Dendritic cell treated with granulocyte-macrophage colony-stimulating factor and Interleukin-4, amounts not matched to agents 40 ng/mL and 50 ng/mL, for 4 days (primary cell): ENCODE data around the gene BHLHE40.

Experiments
- H3K27ac Mint-ChIP-seq: one replicate; pipeline ENCODE4 v1.8.0; 2022; ENCODE audit warnings: mild to moderate bottlenecking, mixed read lengths
- H3K27me3 Mint-ChIP-seq: one replicate; pipeline ENCODE4 v1.8.0; 2022; ENCODE audit warnings: mild to moderate bottlenecking, mixed read lengths
- H3K36me3 Mint-ChIP-seq: one replicate; pipeline ENCODE4 v1.8.0; 2022; ENCODE audit warnings: low read depth, mixed read lengths
- H3K4me1 Mint-ChIP-seq: one replicate; pipeline ENCODE4 v1.8.0; 2022; ENCODE audit warnings: low read depth, mixed read lengths
- H3K4me3 Mint-ChIP-seq: one replicate; pipeline ENCODE4 v1.8.0; 2022; ENCODE audit warnings: mild to moderate bottlenecking, moderate library complexity, mixed read lengths
- H3K9me3 Mint-ChIP-seq: one replicate; pipeline ENCODE4 v1.8.0; 2022; ENCODE audit warnings: mixed read lengths
- intact Hi-C: fragments of 100-400 bp; cut with micrococcal nuclease; formaldehyde crosslinking; loops from one replicate; pipeline ENCODE4 v1.15.0; 2022

The BHLHE40 gene

DNA sequence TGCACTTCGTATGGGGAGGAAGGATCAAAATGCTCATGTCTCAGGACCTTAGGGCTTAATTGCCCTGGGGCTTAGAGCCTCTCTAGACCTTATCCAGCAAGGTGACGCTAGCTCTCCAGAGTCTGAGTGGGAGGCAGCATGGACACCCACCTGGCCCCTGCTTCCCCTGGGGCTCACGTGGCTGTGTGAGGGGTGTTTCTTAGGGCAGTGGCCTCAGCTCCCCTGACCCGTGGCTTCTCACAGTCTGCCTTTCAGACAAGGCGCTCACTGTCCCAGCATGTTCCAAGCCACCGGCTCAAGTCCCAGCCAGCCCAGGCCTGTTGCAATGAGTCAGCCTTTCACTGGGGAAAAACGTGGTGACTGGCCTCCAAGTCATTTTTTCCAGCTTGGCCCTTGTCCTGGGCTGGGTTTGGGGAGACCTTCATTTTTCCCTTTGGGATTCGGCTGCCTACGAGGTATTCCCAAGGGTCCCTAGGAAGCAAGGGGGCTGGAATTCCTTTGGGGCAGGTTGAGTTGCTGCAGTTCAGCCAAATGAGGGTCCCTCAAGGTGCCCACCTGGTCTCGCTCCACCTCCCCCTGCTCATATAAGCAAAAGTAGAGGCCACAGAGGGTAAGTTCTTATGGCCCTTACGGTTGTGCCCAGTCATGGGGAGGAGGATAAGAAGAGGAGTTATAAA lies 15.7 kb downstream of the BHLHE40 start:
- peaks cover 43% of the 10 kb centered on the region for H3K4me1 Mint-ChIP-seq
- peak overlapping the region; percentile 65 for H3K27ac Mint-ChIP-seq
- H3K9me3 Mint-ChIP-seq, result no peaks in the 10 kb centered on the region
- intact Hi-C loops, result no loop called here
- no peak overlapping the region for H3K4me3 Mint-ChIP-seq
- H3K27me3 Mint-ChIP-seq, result no peaks in the 10 kb centered on the region
- no peaks in the 10 kb centered on the region for H3K36me3 Mint-ChIP-seq

DNA sequence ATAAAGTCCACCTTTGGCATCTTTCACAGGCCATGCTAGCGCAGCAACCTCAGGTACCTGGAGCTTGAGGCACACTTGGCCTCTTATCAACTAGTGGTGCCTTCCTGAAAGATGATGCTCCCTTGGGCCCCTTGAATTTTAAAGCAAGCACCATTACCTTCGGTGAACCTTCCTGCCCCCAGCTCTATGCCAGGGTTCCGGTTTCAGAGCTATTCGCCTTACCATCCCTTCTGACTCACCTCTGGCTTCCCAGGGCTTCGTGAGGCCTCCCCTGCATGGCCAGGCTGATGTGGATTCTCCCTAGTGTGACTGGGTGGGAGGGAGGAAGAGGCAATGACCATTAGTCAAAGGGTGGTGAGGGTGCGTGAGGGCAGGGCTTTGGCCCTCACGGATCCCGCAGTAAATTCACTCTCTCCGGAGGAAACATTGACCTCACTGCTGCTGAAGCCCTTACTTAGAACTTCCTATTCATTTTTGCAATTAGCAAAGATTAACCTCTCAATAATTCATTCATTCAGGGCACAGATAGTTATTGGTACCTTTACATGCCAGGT lies 16.3 kb downstream of the BHLHE40 start:
- H3K27ac Mint-ChIP-seq, result peak overlapping the region; percentile 65
- H3K4me1 Mint-ChIP-seq, result peaks cover 38% of the 10 kb centered on the region
- H3K4me3 Mint-ChIP-seq, result no peak overlapping the region
- no peaks in the 10 kb centered on the region for H3K27me3 Mint-ChIP-seq
- H3K36me3 Mint-ChIP-seq, result no peaks in the 10 kb centered on the region
- intact Hi-C loops, result no loop called here
- no peaks in the 10 kb centered on the region for H3K9me3 Mint-ChIP-seq

DNA sequence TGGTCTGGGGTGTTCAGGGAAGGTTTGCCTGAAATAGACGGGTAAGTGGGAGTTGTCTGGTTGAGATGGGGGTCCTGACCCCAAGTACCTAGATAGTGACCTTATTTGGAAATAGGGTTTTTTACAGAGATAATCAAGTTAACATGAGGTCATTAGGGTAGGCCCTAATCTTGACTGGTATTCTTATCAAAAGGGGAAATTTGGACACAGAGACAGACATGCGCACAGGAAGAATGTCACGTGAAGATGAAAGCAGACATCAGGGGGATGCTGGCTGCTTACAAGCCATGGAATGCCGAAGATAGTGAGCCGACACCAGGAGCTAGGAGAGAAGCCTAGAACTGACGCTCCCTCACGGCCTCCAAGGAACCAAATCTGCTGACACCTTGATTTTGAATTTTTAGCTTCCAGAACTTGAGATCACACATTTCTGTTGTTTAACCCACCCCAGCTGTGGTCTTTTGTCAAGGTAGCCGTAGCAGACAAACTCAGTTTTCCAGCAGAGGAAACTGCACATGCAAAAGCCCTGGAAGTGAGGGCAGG lies 17.1 kb downstream of the BHLHE40 start:
- no peaks in the 10 kb centered on the region for H3K36me3 Mint-ChIP-seq
- H3K27me3 Mint-ChIP-seq, result no peaks in the 10 kb centered on the region
- no peaks in the 10 kb centered on the region for H3K9me3 Mint-ChIP-seq
- no peak overlapping the region for H3K4me3 Mint-ChIP-seq
- intact Hi-C loops, result no loop called here
- peak overlapping the region; percentile 65 for H3K27ac Mint-ChIP-seq
- H3K4me1 Mint-ChIP-seq, result peaks cover 36% of the 10 kb centered on the region

- intact Hi-C loops, result no loop called here
- peak overlapping the region; percentile 65 for H3K27ac Mint-ChIP-seq
- H3K9me3 Mint-ChIP-seq, result no peaks in the 10 kb centered on the region
- H3K36me3 Mint-ChIP-seq, result no peaks in the 10 kb centered on the region
- H3K27me3 Mint-ChIP-seq, result no peaks in the 10 kb centered on the region
- H3K4me3 Mint-ChIP-seq, result no peak overlapping the region
- H3K4me1 Mint-ChIP-seq, result peaks cover 36% of the 10 kb centered on the region
Measured at GRCh38 chr3:4996771-4997291, 17.6 kb downstream of the BHLHE40 start.

- peak overlapping the region; percentile 60 for H3K27ac Mint-ChIP-seq
- H3K36me3 Mint-ChIP-seq, result no peaks in the 10 kb centered on the region
- intact Hi-C loops, result no loop called here
- H3K4me3 Mint-ChIP-seq, result no peak overlapping the region
- no peaks in the 10 kb centered on the region for H3K27me3 Mint-ChIP-seq
- H3K4me1 Mint-ChIP-seq, result peaks cover 36% of the 10 kb centered on the region
- no peaks in the 10 kb centered on the region for H3K9me3 Mint-ChIP-seq
Measured at GRCh38 chr3:4997946-4998345, 18.7 kb downstream of the BHLHE40 start.

DNA sequence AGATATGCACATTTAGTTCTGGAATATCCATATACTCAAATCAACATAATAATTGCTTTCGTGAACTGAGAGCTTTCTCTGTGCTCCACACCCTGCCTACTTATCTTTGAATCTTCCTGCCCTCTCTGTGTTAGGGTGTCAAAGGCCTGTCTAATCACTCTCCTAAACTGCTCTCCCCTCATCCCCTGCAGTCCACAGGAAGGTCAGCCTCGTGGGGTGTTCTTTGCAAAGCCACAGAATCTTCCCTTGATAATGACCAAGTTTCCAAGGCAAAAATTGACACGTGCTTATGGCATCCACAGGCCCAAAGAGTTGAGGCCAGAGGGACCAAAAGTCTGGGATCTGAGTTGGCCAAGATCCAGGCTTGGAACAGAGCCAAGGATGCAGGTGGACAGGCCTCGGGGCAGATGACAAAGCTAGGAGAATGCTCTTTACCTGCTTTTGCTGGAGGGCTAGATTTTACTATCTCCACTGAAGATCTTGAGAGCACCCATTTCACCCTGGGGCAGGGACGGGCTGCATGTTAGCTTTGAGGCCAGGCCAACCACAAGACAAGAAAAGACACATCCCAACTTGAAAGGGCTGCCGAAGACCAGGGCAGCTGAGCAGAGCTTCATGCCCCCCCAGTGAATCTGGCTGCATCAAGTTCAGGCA lies 20.4 kb downstream of the BHLHE40 start:
- Mint-ChIP-seq H3K27ac (no peak overlapping the region), H3K4me3 (no peak overlapping the region), H3K36me3 (no peaks in the 10 kb centered on the region), H3K4me1 (peaks cover 30% of the 10 kb centered on the region), H3K9me3 (no peaks in the 10 kb centered on the region), H3K27me3 (no peaks in the 10 kb centered on the region)
- intact Hi-C loops, result no loop called here

- Mint-ChIP-seq H3K27ac (no peak overlapping the region), H3K9me3 (no peaks in the 10 kb centered on the region), H3K4me3 (no peak overlapping the region), H3K27me3 (no peaks in the 10 kb centered on the region), H3K4me1 (peaks cover 28% of the 10 kb centered on the region), H3K36me3 (no peaks in the 10 kb centered on the region)
- intact Hi-C loops, result no loop called here
Measured at GRCh38 chr3:5001135-5001534, 21.9 kb downstream of the BHLHE40 start.

GRCh38 chr3:5001805-5002173 lies 22.6 kb downstream of the BHLHE40 start:
- H3K36me3 Mint-ChIP-seq, result no peaks in the 10 kb centered on the region
- intact Hi-C loops, result no loop called here
- H3K27ac Mint-ChIP-seq, result peak overlapping the region; percentile 48
- H3K4me3 Mint-ChIP-seq, result no peak overlapping the region
- no peaks in the 10 kb centered on the region for H3K27me3 Mint-ChIP-seq
- H3K9me3 Mint-ChIP-seq, result no peaks in the 10 kb centered on the region
- H3K4me1 Mint-ChIP-seq, result peaks cover 27% of the 10 kb centered on the region

- no peaks in the 10 kb centered on the region for H3K36me3 Mint-ChIP-seq
- peak overlapping the region; percentile 48 for H3K27ac Mint-ChIP-seq
- H3K4me1 Mint-ChIP-seq, result peaks cover 28% of the 10 kb centered on the region
- H3K4me3 Mint-ChIP-seq, result no peak overlapping the region
- H3K9me3 Mint-ChIP-seq, result no peaks in the 10 kb centered on the region
- intact Hi-C loops, result no loop called here
- no peaks in the 10 kb centered on the region for H3K27me3 Mint-ChIP-seq
Measured at GRCh38 chr3:5002174-5002870, 23.1 kb downstream of the BHLHE40 start.

DNA sequence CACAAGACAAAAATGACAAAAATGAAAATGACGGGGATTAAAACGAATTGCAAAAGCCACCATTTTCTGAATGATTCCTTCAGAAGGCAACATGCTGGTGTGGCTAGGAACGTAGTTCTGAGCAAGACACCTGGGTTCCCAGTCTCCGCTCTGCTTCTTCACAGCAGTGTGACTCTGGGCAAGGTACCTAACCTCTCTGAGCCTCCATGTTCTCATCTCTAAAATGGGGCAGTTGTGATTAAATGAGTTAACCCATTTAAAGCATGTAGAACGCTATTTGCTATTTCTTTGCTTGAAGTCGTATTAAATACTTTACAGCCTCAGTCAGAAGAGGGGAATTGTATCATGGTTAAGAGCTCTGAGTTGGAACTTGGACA lies 23.6 kb downstream of the BHLHE40 start:
- Mint-ChIP-seq H3K36me3 (no peaks in the 10 kb centered on the region), H3K27me3 (no peaks in the 10 kb centered on the region), H3K4me1 (peaks cover 34% of the 10 kb centered on the region), H3K4me3 (no peak overlapping the region), H3K27ac (no peak overlapping the region), H3K9me3 (no peaks in the 10 kb centered on the region)
- intact Hi-C loops, result no loop called here

- peaks cover 45% of the 10 kb centered on the region for H3K4me1 Mint-ChIP-seq
- intact Hi-C loops, result no loop called here
- H3K27ac Mint-ChIP-seq, result peak overlapping the region; percentile 68
- no peak overlapping the region for H3K4me3 Mint-ChIP-seq
- H3K9me3 Mint-ChIP-seq, result no peaks in the 10 kb centered on the region
- H3K27me3 Mint-ChIP-seq, result no peaks in the 10 kb centered on the region
- H3K36me3 Mint-ChIP-seq, result no peaks in the 10 kb centered on the region
Measured at GRCh38 chr3:5004319-5005152, 25.3 kb downstream of the BHLHE40 start.

GRCh38 chr3:5005367-5005766 lies 26.1 kb downstream of the BHLHE40 start:
- no peak overlapping the region for H3K4me3 Mint-ChIP-seq
- no peaks in the 10 kb centered on the region for H3K36me3 Mint-ChIP-seq
- H3K4me1 Mint-ChIP-seq, result peaks cover 45% of the 10 kb centered on the region
- H3K27ac Mint-ChIP-seq, result peak overlapping the region; percentile 68
- intact Hi-C loops, result no loop called here
- H3K9me3 Mint-ChIP-seq, result no peaks in the 10 kb centered on the region
- H3K27me3 Mint-ChIP-seq, result no peaks in the 10 kb centered on the region

DNA sequence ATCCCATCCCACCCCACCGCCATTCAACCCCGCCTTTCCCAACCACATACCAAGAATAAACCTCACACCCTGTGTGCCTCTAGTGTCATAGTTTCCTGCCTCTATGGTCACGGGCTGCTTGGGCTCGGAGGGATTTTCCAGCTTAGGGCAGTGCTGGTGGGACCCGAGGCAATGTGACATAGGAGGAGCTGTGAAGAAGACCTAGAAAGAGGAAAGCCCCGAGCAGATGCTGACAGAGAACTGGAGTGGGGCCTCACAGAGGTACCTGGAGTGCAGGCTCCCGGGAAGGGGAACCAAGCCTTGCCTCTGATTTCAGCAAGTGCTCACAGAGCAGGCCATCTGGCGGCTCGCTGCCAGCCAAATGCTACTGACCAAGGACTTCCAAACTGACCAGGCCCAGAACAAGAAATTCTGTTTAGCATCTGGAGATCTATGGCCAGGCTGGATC lies 27.5 kb downstream of the BHLHE40 start:
- peak overlapping the region; percentile 11 for H3K4me3 Mint-ChIP-seq
- H3K36me3 Mint-ChIP-seq, result no peaks in the 10 kb centered on the region
- H3K27ac Mint-ChIP-seq, result peak overlapping the region; percentile 92
- no peaks in the 10 kb centered on the region for H3K27me3 Mint-ChIP-seq
- H3K4me1 Mint-ChIP-seq, result peaks cover 57% of the 10 kb centered on the region
- H3K9me3 Mint-ChIP-seq, result no peaks in the 10 kb centered on the region
- intact Hi-C loops, result loop anchor here (2.0 kb wide), 1 partner anchor 20 kb away; no protein-coding TSS in a partner anchor
